ENCODE measurements around the gene TNRC6C.

DNA sequence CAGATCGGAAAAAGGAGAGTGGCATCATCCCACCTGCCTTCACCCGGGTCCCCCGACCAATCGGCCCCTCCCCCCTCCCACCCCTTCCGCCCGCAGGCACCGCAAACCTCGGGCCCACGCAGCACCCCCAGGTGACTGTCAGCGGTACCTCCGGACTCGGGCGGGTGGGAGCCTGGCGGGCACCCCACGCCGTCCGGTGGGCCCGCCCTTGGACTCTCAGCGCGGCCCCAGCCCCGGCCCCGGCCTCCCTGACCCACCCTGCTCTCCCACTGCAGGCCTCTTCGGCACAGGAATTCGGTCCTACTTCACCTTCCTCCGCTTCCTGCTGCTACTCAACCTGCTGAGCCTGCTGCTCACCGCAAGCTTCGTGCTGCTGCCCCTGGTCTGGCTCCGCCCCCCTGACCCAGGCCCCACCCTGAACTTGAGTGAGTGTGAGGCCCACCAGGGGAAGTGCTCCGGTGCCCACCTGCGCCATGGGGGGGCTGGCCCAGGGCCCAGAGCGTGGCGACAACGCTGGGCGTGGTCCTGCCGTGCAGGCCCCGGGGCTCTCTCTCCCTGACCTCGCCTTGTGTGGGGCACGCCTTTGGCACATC lies 173.7 kb downstream of the TNRC6C start:
- no peak for TF ChIP-seq POLR2A (IDR thresholded peaks at IDR 0.05; ENCODE audit: low read length)
- TF ChIP-seq GATA1 (IDR thresholded peaks at IDR 0.05; ENCODE audit: low read depth, low read length): no peak

Measured in erythroblast (primary cell).